Activated naive CD4-positive, alpha-beta T cell treated with anti-CD3 and anti-CD28 coated beads, Interleukin-2, amount 50 U/mL, for 24 hours (primary cell): ENCODE data around the gene ZFYVE21.
A peak's percentile ranks its signal among the peaks of the same experiment; 100 is the strongest.
"Not testable (repeated sequence)": the region's sequence is repeated elsewhere in the genome, so short reads cannot be mapped to it uniquely, and the experiment has no call there.

ENCODE experiments used
- H3K27ac Mint-ChIP-seq: one replicate; pipeline ENCODE4 v1.8.0; 2021; ENCODE audit warnings: mild to moderate bottlenecking, mixed read lengths
- H3K27me3 Mint-ChIP-seq: one replicate; pipeline ENCODE4 v1.8.0; 2021; ENCODE audit warnings: mixed read lengths
- H3K36me3 Mint-ChIP-seq: one replicate; pipeline ENCODE4 v1.8.0; 2021; ENCODE audit warnings: mixed read lengths
- H3K4me1 Mint-ChIP-seq: one replicate; pipeline ENCODE4 v1.8.0; 2021; ENCODE audit warnings: mixed read lengths
- H3K4me3 Mint-ChIP-seq: one replicate; pipeline ENCODE4 v1.8.0; 2021; ENCODE audit warnings: mild to moderate bottlenecking, mixed read lengths
- H3K9me3 Mint-ChIP-seq: one replicate; pipeline ENCODE4 v1.8.0; 2021; ENCODE audit warnings: mixed read lengths

The ZFYVE21 gene

GRCh38 chr14:103687712-103688111 lies 27.9 kb upstream of the ZFYVE21 start:
- no peaks in the 10 kb centered on the region for H3K27me3 Mint-ChIP-seq
- H3K36me3 Mint-ChIP-seq = peaks cover 2% of the 10 kb centered on the region
- no peaks in the 10 kb centered on the region for H3K9me3 Mint-ChIP-seq
- H3K4me3 Mint-ChIP-seq = no peak overlapping the region
- no peak overlapping the region for H3K27ac Mint-ChIP-seq
- peaks cover 3% of the 10 kb centered on the region for H3K4me1 Mint-ChIP-seq

- Mint-ChIP-seq H3K4me3 (no peak overlapping the region), H3K36me3 (peaks cover 2% of the 10 kb centered on the region), H3K9me3 (no peaks in the 10 kb centered on the region), H3K27me3 (no peaks in the 10 kb centered on the region), H3K27ac (no peak overlapping the region), H3K4me1 (peaks cover 3% of the 10 kb centered on the region)
Measured at GRCh38 chr14:103688441-103688840, 27.2 kb upstream of the ZFYVE21 start.

GRCh38 chr14:103688906-103689902 lies 26.4 kb upstream of the ZFYVE21 start:
- Mint-ChIP-seq H3K36me3 (peaks cover 2% of the 10 kb centered on the region), H3K4me3 (no peak overlapping the region), H3K27ac (no peak overlapping the region), H3K27me3 (no peaks in the 10 kb centered on the region), H3K9me3 (no peaks in the 10 kb centered on the region), H3K4me1 (peaks cover 3% of the 10 kb centered on the region)

GRCh38 chr14:103690332-103690731 lies 25.3 kb upstream of the ZFYVE21 start:
- Mint-ChIP-seq H3K27me3 (no peaks in the 10 kb centered on the region), H3K27ac (peak overlapping the region; percentile 3), H3K4me1 (peaks cover 3% of the 10 kb centered on the region), H3K4me3 (no peak overlapping the region), H3K36me3 (peaks cover 2% of the 10 kb centered on the region), H3K9me3 (no peaks in the 10 kb centered on the region)

GRCh38 chr14:103691655-103692054 lies 24.0 kb upstream of the ZFYVE21 start:
- H3K4me3 Mint-ChIP-seq, H3K4me1 Mint-ChIP-seq, H3K27me3 Mint-ChIP-seq, H3K9me3 Mint-ChIP-seq, H3K36me3 Mint-ChIP-seq, H3K27ac Mint-ChIP-seq: not testable (repeated sequence)

- Mint-ChIP-seq H3K36me3 (peaks cover 2% of the 10 kb centered on the region), H3K9me3 (no peaks in the 10 kb centered on the region), H3K4me3 (no peak overlapping the region), H3K27ac (no peak overlapping the region), H3K4me1 (peaks cover 7% of the 10 kb centered on the region), H3K27me3 (no peaks in the 10 kb centered on the region)
Measured at GRCh38 chr14:103692159-103692558, 23.5 kb upstream of the ZFYVE21 start.

GRCh38 chr14:103692871-103693270 lies 22.7 kb upstream of the ZFYVE21 start:
- Mint-ChIP-seq H3K27me3 (no peaks in the 10 kb centered on the region), H3K4me1 (peaks cover 7% of the 10 kb centered on the region), H3K4me3 (no peak overlapping the region), H3K36me3 (peaks cover 2% of the 10 kb centered on the region), H3K27ac (no peak overlapping the region), H3K9me3 (no peaks in the 10 kb centered on the region)

- no peak overlapping the region for H3K27ac Mint-ChIP-seq
- no peaks in the 10 kb centered on the region for H3K9me3 Mint-ChIP-seq
- H3K4me3 Mint-ChIP-seq = no peak overlapping the region
- H3K36me3 Mint-ChIP-seq = peaks cover 2% of the 10 kb centered on the region
- H3K4me1 Mint-ChIP-seq = peaks cover 7% of the 10 kb centered on the region
- no peaks in the 10 kb centered on the region for H3K27me3 Mint-ChIP-seq
Measured at GRCh38 chr14:103693515-103693914, 22.1 kb upstream of the ZFYVE21 start.

- no peak overlapping the region for H3K4me3 Mint-ChIP-seq
- peaks cover under 1% of the 10 kb centered on the region for H3K36me3 Mint-ChIP-seq
- no peaks in the 10 kb centered on the region for H3K9me3 Mint-ChIP-seq
- H3K27ac Mint-ChIP-seq = no peak overlapping the region
- H3K27me3 Mint-ChIP-seq = no peaks in the 10 kb centered on the region
- H3K4me1 Mint-ChIP-seq = peaks cover 5% of the 10 kb centered on the region
Measured at GRCh38 chr14:103694572-103695026, 21.0 kb upstream of the ZFYVE21 start.

GRCh38 chr14:103695296-103696069 lies 20.1 kb upstream of the ZFYVE21 start:
- no peaks in the 10 kb centered on the region for H3K27me3 Mint-ChIP-seq
- H3K27ac Mint-ChIP-seq = no peak overlapping the region
- H3K9me3 Mint-ChIP-seq = no peaks in the 10 kb centered on the region
- no peak overlapping the region for H3K4me3 Mint-ChIP-seq
- peaks cover 4% of the 10 kb centered on the region for H3K4me1 Mint-ChIP-seq
- H3K36me3 Mint-ChIP-seq = no peaks in the 10 kb centered on the region

GRCh38 chr14:103696070-103696402 lies 19.6 kb upstream of the ZFYVE21 start:
- peaks cover 4% of the 10 kb centered on the region for H3K4me1 Mint-ChIP-seq
- no peak overlapping the region for H3K27ac Mint-ChIP-seq
- H3K27me3 Mint-ChIP-seq = no peaks in the 10 kb centered on the region
- no peak overlapping the region for H3K4me3 Mint-ChIP-seq
- no peaks in the 10 kb centered on the region for H3K9me3 Mint-ChIP-seq
- no peaks in the 10 kb centered on the region for H3K36me3 Mint-ChIP-seq

- Mint-ChIP-seq H3K9me3 (no peaks in the 10 kb centered on the region), H3K4me1 (peaks cover 4% of the 10 kb centered on the region)
Measured at GRCh38 chr14:103696466-103697071, 19.0 kb upstream of the ZFYVE21 start.

GRCh38 chr14:103697206-103697602 lies 18.4 kb upstream of the ZFYVE21 start:
- no peaks in the 10 kb centered on the region for H3K27me3 Mint-ChIP-seq

More at GRCh38 chr14:103696466-103697071, 19.0 kb upstream of the ZFYVE21 start:
- Mint-ChIP-seq H3K27ac (no peak overlapping the region), H3K4me3 (no peak overlapping the region), H3K27me3 (no peaks in the 10 kb centered on the region), H3K36me3 (no peaks in the 10 kb centered on the region)

GRCh38 chr14:103697603-103698379 lies 17.8 kb upstream of the ZFYVE21 start:
- Mint-ChIP-seq H3K27me3 (no peaks in the 10 kb centered on the region), H3K4me3 (no peak overlapping the region), H3K9me3 (no peaks in the 10 kb centered on the region), H3K36me3 (no peaks in the 10 kb centered on the region), H3K27ac (no peak overlapping the region), H3K4me1 (peaks cover 4% of the 10 kb centered on the region)

More at GRCh38 chr14:103697206-103697602, 18.4 kb upstream of the ZFYVE21 start:
- Mint-ChIP-seq H3K9me3 (no peaks in the 10 kb centered on the region), H3K4me3 (no peak overlapping the region), H3K36me3 (no peaks in the 10 kb centered on the region), H3K4me1 (peaks cover 4% of the 10 kb centered on the region), H3K27ac (no peak overlapping the region)
